Cardiac septum (tissue), 1 donor: Measurements from ENCODE around the gene FKRP. TPM values are rescaled to one million over a fixed set of nuclear protein-coding genes. Genes with fewer than 3 reads are reported as not detected.
"Not testable (repeated sequence)": the region's sequence is repeated elsewhere in the genome, so short reads cannot be mapped to it uniquely, and the experiment has no call there.

Experiments
- DNase-seq: peaks from one replicate; pipeline ENCODE4 v3.0.0-alpha.2; 2020; ENCODE audit warnings: low spot score
- intact Hi-C: fragments of 100-400 bp; cut with DNase I; formaldehyde crosslinking; loops from one replicate; pipeline ENCODE4 v1.14.0; 2022
- total RNA-seq: library from RNA; stranded (reverse); fragmentation: NEBNext Ultra II Directional; extraction: Animal tissue kit (Norgen Biotek cat#: 25700); gene quantifications from one replicate; pipeline ENCODE4 v1.2.1, GENCODE V29; 2021
- donor health status: DM: no; HTN: no; CAD: no.

The FKRP gene
- total RNA-seq, 1 donor from 2014 or later, result 24.2 TPM

DNA sequence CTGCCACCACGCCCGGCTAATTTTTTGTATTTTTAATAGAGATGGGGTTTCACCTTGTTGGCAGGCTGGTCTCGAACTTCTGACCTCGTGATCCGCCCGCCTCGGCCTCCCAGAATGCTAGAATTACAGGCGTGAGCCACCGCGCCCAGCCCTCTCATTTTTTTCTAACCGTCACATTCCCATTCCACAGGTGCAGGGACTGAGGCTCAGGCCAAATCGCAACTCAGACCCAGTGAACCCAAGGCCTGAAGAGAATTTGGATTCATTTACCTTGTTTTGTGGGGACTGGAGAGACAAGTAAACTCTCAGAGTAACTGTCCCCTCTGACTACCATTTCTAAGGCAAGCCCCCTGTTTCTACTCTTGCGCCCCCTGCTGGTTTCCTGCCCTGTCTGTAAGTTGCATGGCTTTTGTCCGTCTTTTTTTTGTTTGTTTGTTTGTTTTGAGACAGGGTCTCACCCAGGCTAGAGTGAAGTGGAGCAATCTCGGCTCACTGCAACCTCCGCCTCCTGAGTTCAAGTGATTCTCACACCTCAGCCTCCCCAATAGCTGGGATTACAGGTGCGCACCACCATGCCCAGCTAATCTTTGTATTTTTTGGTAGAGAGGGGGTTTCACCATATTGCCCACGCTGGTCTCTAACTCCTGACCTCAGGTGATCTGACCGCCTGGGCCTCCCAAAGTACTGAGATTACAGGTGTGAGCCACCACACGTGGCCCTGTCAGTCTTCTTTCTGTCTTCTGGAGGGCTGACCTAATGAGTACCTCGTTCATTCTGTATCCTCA is 2.7 kb downstream of the FKRP start:
- intact Hi-C loops, result loop anchor here (5.0 kb wide), 1 partner anchor 244 kb away; no protein-coding TSS in a partner anchor
- no peak for DNase-seq

DNA sequence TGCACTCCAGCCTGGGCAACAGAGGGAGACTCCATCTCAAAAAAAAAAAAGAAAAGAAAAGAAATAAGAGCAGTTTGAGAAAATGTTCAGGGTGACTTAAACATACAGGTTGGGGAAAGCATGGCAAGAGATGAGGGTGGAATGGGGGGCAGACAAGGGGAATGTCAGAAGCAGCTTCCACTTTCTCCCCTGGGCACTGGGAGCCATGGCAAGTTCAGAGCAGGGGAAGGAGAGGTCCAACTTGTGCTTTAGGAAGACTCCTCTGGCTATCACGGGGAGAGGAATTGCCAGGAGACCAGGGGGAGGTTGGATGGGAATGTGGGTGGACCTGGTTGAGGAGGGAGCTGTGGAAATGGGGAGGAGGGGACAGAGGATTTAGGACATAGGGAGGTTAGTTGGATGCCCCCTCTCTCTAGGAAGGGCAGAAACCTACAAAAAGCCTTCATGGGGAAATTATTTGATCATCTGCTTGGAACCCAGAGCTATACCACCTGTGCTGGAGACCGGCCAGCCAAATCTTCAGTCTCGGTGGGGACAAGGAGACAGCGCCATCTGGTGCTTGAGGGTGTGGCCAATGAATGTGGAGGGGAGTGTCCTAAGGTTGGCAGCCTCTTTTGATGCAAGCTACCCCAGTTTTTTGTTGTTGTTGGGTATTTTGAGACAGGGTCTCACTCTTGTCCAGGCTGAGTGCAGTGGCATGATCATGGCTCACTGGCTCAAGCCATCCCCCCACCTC is 7.7 kb downstream of the FKRP start:
- intact Hi-C loops, result no loop called here
- DNase-seq, result peak; percentile 84

DNA sequence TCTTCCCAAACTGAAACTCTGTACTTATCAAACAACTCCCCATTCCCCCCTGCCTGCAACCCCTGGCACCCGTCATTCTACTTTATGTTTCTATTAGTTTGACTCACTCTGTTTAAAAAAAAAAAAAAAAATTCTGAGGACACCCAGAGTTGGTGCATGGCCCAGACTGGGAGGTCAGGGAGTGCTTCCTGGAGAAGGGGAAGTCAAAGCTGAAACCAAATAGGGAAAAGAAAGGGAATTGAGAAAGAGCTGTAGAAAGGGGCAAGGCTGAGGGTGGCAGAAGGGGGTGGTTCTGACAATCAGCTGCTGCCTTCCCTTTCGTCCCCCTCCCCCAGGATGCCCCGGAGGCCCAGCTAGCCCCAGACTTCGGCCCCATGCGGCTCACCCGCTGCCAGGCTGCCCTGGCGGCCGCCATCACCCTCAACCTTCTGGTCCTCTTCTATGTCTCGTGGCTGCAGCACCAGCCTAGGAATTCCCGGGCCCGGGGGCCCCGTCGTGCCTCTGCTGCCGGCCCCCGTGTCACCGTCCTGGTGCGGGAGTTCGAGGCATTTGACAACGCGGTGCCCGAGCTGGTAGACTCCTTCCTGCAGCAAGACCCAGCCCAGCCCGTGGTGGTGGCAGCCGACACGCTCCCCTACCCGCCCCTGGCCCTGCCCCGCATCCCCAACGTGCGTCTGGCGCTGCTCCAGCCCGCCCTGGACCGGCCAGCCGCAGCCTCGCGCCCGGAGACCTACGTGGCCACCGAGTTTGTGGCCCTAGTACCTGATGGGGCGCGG is 9.4 kb downstream of the FKRP start:
- intact Hi-C loops, result no loop called here
- DNase-seq, result no peak

DNA sequence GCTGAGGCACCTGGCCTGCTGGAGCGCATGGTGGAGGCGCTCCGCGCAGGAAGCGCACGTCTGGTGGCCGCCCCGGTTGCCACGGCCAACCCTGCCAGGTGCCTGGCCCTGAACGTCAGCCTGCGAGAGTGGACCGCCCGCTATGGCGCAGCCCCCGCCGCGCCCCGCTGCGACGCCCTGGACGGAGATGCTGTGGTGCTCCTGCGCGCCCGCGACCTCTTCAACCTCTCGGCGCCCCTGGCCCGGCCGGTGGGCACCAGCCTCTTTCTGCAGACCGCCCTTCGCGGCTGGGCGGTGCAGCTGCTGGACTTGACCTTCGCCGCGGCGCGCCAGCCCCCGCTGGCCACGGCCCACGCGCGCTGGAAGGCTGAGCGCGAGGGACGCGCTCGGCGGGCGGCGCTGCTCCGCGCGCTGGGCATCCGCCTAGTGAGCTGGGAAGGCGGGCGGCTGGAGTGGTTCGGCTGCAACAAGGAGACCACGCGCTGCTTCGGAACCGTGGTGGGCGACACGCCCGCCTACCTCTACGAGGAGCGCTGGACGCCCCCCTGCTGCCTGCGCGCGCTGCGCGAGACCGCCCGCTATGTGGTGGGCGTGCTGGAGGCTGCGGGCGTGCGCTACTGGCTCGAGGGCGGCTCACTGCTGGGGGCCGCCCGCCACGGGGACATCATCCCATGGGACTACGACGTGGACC is 10.1 kb downstream of the FKRP start:
- no peak for DNase-seq
- intact Hi-C loops, result no loop called here

DNA sequence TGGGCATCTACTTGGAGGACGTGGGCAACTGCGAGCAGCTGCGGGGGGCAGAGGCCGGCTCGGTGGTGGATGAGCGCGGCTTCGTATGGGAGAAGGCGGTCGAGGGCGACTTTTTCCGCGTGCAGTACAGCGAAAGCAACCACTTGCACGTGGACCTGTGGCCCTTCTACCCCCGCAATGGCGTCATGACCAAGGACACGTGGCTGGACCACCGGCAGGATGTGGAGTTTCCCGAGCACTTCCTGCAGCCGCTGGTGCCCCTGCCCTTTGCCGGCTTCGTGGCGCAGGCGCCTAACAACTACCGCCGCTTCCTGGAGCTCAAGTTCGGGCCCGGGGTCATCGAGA is 10.7 kb downstream of the FKRP start:
- intact Hi-C loops, result no loop called here
- DNase-seq, result no peak

DNA sequence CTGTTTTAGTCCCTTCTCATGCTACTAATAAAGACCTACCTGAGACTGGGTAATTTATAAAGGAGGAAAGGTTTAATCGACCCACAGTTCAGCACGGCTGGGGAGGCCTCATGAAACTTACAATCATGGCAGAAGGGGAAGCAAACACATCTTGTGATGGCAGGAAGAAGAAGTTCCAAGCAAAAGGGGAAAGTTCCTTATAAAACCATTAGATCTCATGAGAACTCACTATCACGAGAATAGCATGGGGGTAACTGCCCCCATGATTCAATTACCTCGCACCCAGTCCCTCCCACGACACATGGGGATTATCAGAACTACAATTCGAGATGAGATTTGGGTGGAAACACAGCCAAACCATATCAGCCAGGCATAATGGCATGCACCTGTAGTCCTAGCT is 13.3 kb downstream of the FKRP start:
- DNase-seq, result no peak
- intact Hi-C loops, result no loop called here

DNA sequence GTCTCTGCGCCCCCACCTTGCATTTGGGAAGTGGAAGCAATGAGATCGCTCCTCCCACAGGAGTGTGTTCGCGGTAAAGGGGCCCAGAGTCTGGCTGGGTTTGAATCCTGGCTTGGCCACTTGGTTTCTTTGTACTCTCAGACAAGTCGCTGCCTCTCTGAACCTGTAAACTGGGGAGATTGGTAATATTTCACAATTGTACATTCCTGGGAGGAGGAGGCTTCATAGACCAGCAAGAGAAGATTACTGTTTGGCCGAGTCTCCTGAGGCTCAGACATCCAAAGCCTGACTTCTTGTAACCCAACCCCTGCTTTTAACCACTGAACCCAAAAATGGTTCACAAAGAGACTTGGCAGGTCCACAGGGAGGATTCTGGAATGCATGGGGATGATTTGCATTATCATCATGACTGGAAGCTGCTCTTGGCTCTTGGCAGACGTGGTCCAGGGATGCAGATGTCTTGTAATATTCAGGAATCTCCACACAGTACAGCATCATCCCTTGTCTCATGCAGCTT is 14.0 kb downstream of the FKRP start:
- DNase-seq, result no peak
- intact Hi-C loops, result no loop called here

DNA sequence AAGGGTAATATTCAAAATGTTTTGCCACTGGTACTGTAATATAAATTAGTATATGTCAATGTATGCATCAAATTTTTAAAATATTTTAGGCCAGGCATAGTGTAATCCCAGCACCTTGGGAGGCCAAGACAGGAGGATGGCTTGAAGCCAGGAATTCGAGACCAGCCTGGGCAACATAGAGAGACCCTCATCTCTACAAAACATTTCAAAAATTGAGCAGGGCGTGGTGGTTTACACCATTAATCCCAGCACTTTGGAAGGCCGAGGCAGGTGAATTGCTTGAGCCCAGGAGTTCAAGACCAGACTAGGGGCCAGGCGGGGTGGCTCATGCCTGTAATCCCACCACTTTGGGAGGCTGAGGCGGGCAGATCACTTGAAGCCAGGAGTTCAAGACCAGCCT is 14.5 kb downstream of the FKRP start:
- intact Hi-C loops, result no loop called here
- DNase-seq, result no peak

DNA sequence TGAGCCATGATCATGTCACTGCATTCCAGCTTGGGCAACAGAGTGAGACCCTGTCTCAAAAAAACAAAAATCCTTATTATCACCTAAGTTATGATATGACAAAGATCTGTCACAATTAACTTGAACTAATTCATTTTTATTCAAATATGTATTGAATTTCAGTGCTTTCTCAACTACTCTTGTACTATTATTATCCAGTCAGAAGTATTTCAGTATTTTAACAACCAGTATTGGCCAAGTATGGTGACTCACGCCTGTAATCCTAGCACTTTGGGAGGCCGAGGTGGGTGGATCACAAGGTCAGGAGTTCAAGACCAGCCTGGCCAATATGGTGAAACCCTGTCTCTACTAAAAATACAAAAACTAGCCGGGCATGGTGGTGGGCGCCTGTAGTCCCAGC is 15.0 kb downstream of the FKRP start:
- DNase-seq, intact Hi-C loops: not testable (repeated sequence)

DNA sequence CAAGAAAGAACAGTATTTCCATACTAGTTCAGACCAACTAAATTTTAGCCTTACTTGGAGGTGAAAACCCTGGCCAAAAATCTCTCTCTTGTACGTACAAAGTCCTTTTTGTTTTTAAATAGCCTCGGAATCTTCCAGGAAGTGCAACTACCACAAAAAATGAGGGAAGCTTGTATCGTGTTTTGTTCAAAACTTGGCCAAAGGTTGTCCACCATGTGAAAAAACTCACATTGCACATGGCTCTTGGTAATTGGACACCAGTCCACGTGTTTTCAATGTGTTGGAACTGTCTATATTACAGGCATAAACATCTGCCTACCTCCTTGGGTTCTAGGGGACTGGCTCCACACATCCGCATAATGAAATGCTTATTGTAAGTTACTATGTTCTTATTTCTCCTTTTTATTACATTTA is 15.6 kb downstream of the FKRP start:
- intact Hi-C loops, result no loop called here
- no peak for DNase-seq

DNA sequence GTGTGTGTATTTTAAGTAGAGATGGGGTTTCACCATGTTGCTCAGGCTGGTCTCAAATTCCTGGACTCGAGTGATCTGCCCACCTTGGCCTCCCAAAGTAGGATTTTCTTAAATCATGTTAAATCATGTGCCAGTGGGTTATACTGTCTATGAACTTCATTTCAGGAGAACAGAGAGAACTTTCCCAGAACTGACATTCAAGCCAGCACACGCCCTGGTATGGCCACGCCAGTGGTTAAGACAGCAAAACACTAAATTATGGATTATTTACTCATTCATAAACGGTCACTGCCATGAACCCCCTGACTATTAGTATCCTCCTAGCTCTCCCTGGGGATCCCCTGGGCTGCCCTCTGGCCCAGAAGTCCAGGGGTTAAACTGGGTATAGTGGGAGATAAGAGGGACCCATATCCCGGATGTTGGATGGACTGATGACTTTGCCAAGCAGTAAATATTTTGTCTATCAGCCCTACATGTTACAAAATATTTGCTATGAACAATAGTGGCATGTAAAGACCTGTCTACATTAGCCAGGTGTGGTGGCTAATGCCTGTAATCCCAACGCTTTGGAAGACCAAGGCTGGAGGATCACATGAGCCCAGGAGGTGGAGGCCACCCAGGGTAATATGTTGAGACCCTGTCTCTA is 16.5 kb downstream of the FKRP start:
- DNase-seq, result no peak
- intact Hi-C loops, result no loop called here

DNA sequence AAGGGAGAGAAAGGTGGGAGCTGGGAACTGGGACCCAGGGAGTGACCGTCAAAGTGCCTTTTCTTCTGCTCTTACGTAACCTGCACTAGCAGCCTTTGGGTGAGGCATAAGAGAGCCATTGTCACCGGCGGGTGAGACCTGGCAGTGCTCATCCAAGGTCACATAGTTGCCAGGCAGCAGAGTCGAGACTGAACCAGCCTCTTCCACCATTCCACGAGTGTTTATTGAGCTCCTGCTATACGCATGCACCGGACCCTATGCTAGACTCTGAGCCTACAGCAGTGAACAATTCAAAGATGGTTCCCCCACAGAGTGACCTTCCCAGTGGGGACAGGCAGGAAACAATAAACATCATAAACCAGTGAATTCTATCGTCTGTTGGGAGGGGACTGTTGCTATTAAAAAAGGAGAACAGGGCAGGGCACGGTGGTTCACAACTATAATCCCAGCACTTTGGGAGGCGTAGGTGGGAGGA is 19.0 kb downstream of the FKRP start:
- intact Hi-C loops, result no loop called here
- no peak for DNase-seq

DNA sequence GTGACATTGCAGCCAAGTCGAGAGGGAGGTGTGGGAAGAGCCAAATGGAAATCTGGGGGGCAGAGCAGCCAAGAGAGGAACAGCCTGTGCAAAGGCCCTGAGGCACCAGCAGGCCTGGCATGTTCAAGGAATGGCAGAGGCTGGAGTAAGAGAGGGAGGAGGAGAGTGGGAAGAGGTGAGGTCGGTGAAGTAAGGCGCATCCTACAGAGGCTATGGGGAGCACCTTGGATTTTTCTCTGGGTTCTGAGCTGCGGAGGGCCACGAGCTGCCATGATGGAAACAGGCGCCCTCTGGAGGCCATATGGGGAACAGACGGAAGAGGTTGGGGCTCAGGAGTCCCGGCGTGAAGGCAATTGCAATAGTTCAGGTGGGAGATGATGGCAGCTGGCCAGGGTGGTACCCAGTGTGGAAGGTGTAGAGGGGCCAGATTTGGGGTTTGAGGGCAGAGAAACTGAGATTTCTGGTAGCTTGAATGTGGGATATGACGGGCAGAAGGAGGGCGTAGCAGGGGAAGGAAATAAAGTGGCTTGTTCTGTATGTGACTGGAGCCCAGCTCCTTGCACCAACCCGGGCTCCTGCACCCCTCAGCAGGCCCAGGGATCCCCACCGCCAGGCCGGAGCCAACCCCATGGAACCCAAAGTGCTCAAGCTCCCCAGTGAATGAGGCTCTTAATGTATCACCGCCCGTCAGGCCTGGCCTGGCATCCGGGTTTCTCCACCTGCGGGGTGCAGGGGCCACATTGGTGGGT is 20.9 kb downstream of the FKRP start:
- no peak for DNase-seq
- intact Hi-C loops, result no loop called here

DNA sequence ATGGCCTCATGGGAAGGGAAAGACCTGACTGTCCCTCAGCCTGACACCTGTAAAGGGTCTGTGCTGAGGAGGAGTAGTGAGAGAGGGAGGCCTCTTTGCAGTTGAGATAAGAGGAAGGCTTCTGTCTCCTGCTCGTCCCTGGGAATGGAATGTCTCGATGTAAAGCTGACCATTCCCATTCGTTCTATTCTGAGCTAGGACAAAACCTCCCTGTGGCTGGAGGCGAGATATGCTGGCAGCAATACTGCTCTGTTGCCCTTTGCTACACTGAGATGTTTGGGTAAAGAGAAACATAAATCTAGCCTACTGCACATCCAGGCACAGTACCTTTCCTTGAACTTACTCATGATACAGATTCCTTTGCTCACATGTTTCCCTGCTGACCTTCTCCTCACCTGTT is 22.9 kb downstream of the FKRP start:
- intact Hi-C loops, DNase-seq: not testable (repeated sequence)

DNA sequence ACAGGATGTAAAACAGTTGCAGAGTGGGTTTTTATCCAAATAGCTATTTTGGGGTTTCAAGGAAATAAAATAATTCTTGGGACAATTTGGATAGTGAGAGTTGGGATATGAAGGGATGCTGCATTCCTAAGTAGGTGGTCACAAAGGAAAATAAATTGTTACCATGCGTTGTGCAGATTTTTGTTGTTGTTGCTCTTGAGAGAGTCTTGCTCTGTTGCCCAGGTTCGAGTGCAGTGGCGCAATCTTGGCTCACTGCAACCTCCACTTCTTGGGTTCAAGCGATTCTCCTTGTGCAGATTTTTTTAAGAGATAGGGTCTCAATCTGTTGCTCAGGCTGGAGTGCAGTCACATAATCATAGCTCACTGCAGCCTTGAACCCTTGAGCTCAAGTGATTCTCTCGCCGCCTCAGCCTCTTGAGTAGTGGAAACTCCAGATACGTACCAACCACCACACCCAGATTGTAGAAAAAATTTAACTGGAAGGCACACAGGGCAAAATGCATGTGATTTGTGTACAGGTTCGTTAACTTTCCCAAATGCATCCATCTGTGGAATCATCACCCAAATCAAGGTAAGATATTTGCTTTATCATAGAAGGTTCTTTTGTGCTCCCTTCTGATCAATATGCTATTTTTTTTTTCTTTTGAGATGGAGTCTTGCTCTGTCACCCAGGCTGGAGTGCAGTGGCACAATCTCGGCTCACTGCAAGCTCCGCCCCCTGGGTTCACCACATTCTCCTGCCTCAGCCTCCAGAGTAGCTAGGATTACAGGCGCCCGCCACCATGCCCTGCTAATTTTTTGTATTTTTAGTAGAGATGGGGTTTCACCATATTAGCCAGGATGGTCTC is 26.5 kb downstream of the FKRP start:
- no peak for DNase-seq
- intact Hi-C loops, result no loop called here

DNA sequence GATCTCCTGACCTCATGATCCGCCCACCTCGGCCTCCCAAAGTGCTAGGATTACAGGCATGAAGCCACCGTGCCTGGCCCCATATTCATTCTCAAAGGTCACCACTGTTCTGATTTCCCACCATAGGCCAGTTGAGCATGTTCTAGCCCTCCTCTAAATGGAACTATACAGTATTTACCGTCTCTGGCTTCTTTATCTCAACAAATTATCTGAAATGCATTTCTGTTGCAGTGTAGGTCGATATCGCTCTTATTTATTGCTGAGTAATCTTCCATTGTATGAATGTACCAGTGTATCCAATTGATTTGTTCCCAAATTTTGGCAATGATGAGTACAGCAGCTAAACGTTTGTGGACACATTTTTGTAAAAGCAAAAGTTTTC is 27.2 kb downstream of the FKRP start:
- no peak for DNase-seq
- intact Hi-C loops, result no loop called here

DNA sequence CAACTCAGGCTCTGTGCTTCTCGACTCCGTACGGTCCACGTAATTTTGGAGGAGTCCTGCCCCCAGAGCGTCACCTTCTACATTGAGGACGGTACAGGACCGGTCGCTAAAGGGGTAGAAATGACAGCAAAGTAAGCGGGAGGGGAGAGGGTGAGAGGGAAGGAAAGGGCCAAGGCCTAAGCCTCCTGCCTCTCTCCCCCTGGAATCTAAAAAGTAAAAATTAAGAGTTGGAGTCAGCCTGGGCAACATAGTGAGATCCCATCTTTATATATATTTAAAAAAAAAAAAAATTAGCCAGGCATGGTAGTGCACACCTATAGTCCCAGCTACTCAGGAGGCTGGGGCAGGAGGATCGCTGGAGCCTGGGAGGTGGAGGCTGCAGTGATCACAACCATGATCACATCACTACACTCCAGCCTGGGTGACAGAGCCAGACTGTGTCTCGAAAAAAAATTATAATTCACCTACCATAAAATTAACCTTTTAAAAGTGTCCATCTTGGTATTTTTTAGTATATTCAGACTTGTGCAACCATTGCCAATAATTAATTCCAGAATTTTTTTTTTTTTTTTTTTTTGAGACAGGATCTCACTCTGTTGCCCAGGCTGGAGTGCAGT is 29.9 kb downstream of the FKRP start:
- no peak for DNase-seq
- intact Hi-C loops, result no loop called here
